Measurements from ENCODE around the gene EFCAB13. TPM values are rescaled to one million over a fixed set of nuclear protein-coding genes. Genes with fewer than 3 reads are reported as not detected.
"Not testable (repeated sequence)": the region's sequence is repeated elsewhere in the genome, so short reads cannot be mapped to it uniquely, and the experiment has no call there.

EFCAB13 gene
- total RNA-seq, 1 donor from 2014 or later, result 15.1 TPM

- not testable (repeated sequence) for DNase-seq
These were observed 102.3 kb downstream of the EFCAB13 start for GRCh38 chr17:47425887-47426635.

- no peak for DNase-seq
These were observed 104.2 kb downstream of the EFCAB13 start for GRCh38 chr17:47427985-47428384.

GRCh38 chr17:47432240-47432639 lies 108.5 kb downstream of the EFCAB13 start:
- DNase-seq, result not testable (repeated sequence)

GRCh38 chr17:47465165-47465564 lies 141.4 kb downstream of the EFCAB13 start:
- no peak for DNase-seq

- not testable (repeated sequence) for DNase-seq
These were observed 143.2 kb downstream of the EFCAB13 start for GRCh38 chr17:47466976-47467375.

GRCh38 chr17:47470836-47471235 lies 147.1 kb downstream of the EFCAB13 start:
- no peak for DNase-seq

GRCh38 chr17:47472073-47472472 lies 148.3 kb downstream of the EFCAB13 start:
- not testable (repeated sequence) for DNase-seq

Other genes starting within 250 kb of the EFCAB13 start
- gene CDC27, start 134.7 kb upstream of the EFCAB13 start, total RNA-seq, result 71.5 TPM
- gene MYL4, start 114.6 kb upstream of the EFCAB13 start, total RNA-seq, result 36.7 TPM
- 11.6 TPM for gene ITGB3, start 70.1 kb upstream of the EFCAB13 start, total RNA-seq
- 143 TPM for gene NPEPPS, start 207.2 kb downstream of the EFCAB13 start, total RNA-seq